ENCODE data around the gene GNL2. TPM values are rescaled to one million over a fixed set of nuclear protein-coding genes. Genes with fewer than 3 reads are reported as not detected.

Gene GNL2
- total RNA-seq, 1 experiment from 2014 or later: 133 TPM

GRCh38 chr1:37606481-37607263, 10.9 kb upstream of the GNL2 start:
- no TSS peak for BruUV-seq (replicated peaks)
- CTCF ChIA-PET: interaction anchor here (1.0 to 15.7 kb wide), 4 partner anchors 8 to 143 kb away, joined by 3 to 271 read pairs (median 3); a partner anchor contains a TSS
- intact Hi-C loops (cut with micrococcal nuclease): loop anchor here (10.0 kb wide), 1 partner anchor 1218 kb away; no protein-coding TSS in a partner anchor

GRCh38 chr1:37605806-37606474, 10.2 kb upstream of the GNL2 start:
- ChIA-PET POLR2A (no interaction called here), CTCF (interaction anchor here (1.0 to 15.7 kb wide), 2 partner anchors 9 to 79 kb away, joined by 3 to 271 read pairs; a partner anchor contains a TSS)
- no peaks in the 10 kb centered on the region for H3K9me3 Mint-ChIP-seq (ENCODE audit: unreplicated experiment)
- DNase-seq (ENCODE audit: unreplicated experiment): no peak
- H3K27ac Mint-ChIP-seq (ENCODE audit: low read depth, unreplicated experiment): no peak overlapping the region
- no peaks in the 10 kb centered on the region for H3K27me3 Mint-ChIP-seq (ENCODE audit: insufficient read depth, unreplicated experiment)
- H3K4me1 Mint-ChIP-seq (ENCODE audit: insufficient read depth, unreplicated experiment): no peaks in the 10 kb centered on the region
- intact Hi-C loops (cut with micrococcal nuclease): loop anchor here (10.0 kb wide), 1 partner anchor 1219 kb away; no protein-coding TSS in a partner anchor
- no peak overlapping the region for H3K4me3 Mint-ChIP-seq (ENCODE audit: unreplicated experiment)
- peaks cover 5% of the 10 kb centered on the region for H3K36me3 Mint-ChIP-seq (ENCODE audit: insufficient read depth, unreplicated experiment)
- TF ChIP-seq CTCF (IDR thresholded peaks at IDR 0.05; ENCODE audit: unreplicated experiment): no peak
- BruUV-seq (replicated peaks): no TSS peak

More at GRCh38 chr1:37606481-37607263, 10.9 kb upstream of the GNL2 start:
- no peak for TF ChIP-seq CTCF (IDR thresholded peaks at IDR 0.05; ENCODE audit: unreplicated experiment)
- Mint-ChIP-seq H3K27me3 (ENCODE audit: insufficient read depth, unreplicated experiment) (no peaks in the 10 kb centered on the region), H3K9me3 (ENCODE audit: unreplicated experiment) (no peaks in the 10 kb centered on the region), H3K4me1 (ENCODE audit: insufficient read depth, unreplicated experiment) (no peaks in the 10 kb centered on the region), H3K27ac (ENCODE audit: low read depth, unreplicated experiment) (no peak overlapping the region), H3K36me3 (ENCODE audit: insufficient read depth, unreplicated experiment) (peaks cover 5% of the 10 kb centered on the region), H3K4me3 (ENCODE audit: unreplicated experiment) (no peak overlapping the region)
- POLR2A ChIA-PET: no interaction called here
- no peak for DNase-seq (ENCODE audit: unreplicated experiment)

GRCh38 chr1:37605061-37605650, 9.4 kb upstream of the GNL2 start:
- no TSS peak for BruUV-seq (replicated peaks)
- POLR2A ChIA-PET: no interaction called here
- Mint-ChIP-seq H3K9me3 (ENCODE audit: unreplicated experiment) (no peaks in the 10 kb centered on the region), H3K4me3 (ENCODE audit: unreplicated experiment) (no peak overlapping the region), H3K27me3 (ENCODE audit: insufficient read depth, unreplicated experiment) (no peaks in the 10 kb centered on the region), H3K4me1 (ENCODE audit: insufficient read depth, unreplicated experiment) (no peaks in the 10 kb centered on the region), H3K27ac (ENCODE audit: low read depth, unreplicated experiment) (no peak overlapping the region), H3K36me3 (ENCODE audit: insufficient read depth, unreplicated experiment) (peaks cover 5% of the 10 kb centered on the region)
- no peak for TF ChIP-seq CTCF (IDR thresholded peaks at IDR 0.05; ENCODE audit: unreplicated experiment)
- intact Hi-C loops (cut with micrococcal nuclease): loop anchor here (10.0 kb wide), 1 partner anchor 1220 kb away; no protein-coding TSS in a partner anchor
- DNase-seq (ENCODE audit: unreplicated experiment): no peak
- CTCF ChIA-PET: interaction anchor here (0.6 to 15.7 kb wide), 4 partner anchors 50 to 155 kb away, joined by 3 to 271 read pairs (median 10); a partner anchor contains a TSS
